ENCODE measurements around the gene ERP27.

GRCh38 chr12:14937689-14938088, 648 bp downstream of the ERP27 start:
- TF ChIP-seq EGR1 (IDR thresholded peaks at IDR 0.05) (no peak), CEBPB (IDR thresholded peaks at IDR 0.05) (no peak), FOXM1 (IDR thresholded peaks at IDR 0.05; ENCODE audit: borderline replicate concordance, low read depth) (no peak), MAX (IDR thresholded peaks at IDR 0.05) (no peak), USF1 (IDR thresholded peaks at IDR 0.05) (no peak)

All from Ishikawa (cell line).